Stomach (tissue), 4 donors: Measurements from ENCODE around the gene LNX2.

Experiments used
- POLR2A ChIP-seq, 4 donors: fragments of 450-650 bp; IDR thresholded peaks; one replicate each; pipeline ENCODE4 v1.6.1; 2016; ENCODE audit warnings: antibody characterized with exemption in 4 of 4, control low read depth in 2 of 4, mild to moderate bottlenecking in 1 of 4, moderate library complexity in 1 of 4
- POLR2AphosphoS5 ChIP-seq, 3 donors: sonication (generic); formaldehyde crosslinking; IDR thresholded peaks; one replicate each; pipeline ENCODE4 v1.6.1; 2016; ENCODE audit warnings: antibody characterized with exemption in 3 of 3
- TF ChIP-seq, protein P1 (sequence below), 7 experiments: fragments of 450-650 bp in 4 of 7; fragments of 200-600 bp in 3 of 7; sonication (generic) in 3 of 7; IDR thresholded peaks; one replicate each; pipeline ENCODE4 v1.5.1; 2016 to 2019; ENCODE audit warnings: antibody characterized with exemption in 7 of 7, control low read depth in 2 of 7, mild to moderate bottlenecking in 1 of 7

DNA sequence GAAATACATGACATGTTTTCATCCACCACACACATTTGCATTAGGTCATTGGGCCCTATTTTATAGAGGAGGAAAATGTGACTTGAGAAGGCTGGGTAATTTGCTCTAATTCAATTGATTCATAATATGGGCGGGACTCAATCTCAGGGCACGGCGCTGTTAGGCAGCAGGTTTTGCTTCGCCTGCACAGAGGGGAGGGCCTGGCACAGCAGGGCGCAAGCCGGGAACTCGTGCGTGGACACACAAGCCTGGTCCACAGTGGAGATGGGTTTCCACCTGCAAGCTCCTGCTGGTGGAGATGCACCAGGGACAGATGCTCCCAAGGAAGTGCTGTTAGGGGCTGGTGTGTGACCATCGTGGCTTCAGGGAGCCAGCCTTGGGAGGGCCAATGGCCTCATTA lies 111.5 kb downstream of the LNX2 start:
- TF ChIP-seq POLR2AphosphoS5 (IDR thresholded peaks at IDR 0.05) (no peak), POLR2A (IDR thresholded peaks at IDR 0.05) (no peak)
- TF ChIP-seq, protein P1, sequence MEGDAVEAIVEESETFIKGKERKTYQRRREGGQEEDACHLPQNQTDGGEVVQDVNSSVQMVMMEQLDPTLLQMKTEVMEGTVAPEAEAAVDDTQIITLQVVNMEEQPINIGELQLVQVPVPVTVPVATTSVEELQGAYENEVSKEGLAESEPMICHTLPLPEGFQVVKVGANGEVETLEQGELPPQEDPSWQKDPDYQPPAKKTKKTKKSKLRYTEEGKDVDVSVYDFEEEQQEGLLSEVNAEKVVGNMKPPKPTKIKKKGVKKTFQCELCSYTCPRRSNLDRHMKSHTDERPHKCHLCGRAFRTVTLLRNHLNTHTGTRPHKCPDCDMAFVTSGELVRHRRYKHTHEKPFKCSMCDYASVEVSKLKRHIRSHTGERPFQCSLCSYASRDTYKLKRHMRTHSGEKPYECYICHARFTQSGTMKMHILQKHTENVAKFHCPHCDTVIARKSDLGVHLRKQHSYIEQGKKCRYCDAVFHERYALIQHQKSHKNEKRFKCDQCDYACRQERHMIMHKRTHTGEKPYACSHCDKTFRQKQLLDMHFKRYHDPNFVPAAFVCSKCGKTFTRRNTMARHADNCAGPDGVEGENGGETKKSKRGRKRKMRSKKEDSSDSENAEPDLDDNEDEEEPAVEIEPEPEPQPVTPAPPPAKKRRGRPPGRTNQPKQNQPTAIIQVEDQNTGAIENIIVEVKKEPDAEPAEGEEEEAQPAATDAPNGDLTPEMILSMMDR (IDR thresholded peaks at IDR 0.05), result no peak
